ENCODE measurements around the gene NKAP. TPM values are rescaled to one million over a fixed set of nuclear protein-coding genes. Genes with fewer than 3 reads are reported as not detected.

NKAP gene
- total RNA-seq, 2 experiments from 2014 or later, result 6.9 to 11.9 TPM

GRCh38 chrX:119984652-119985051, 41.1 kb upstream of the NKAP start:
- CTCF ChIA-PET (ENCODE audit: unreplicated experiment), result no interaction called here
- no TSS peak for BruUV-seq (replicated peaks)
- TF ChIP-seq EZH2phosphoT487 (IDR thresholded peaks at IDR 0.05; ENCODE audit: borderline replicate concordance, low read depth, low read length) (no peak), CTCF (conservative IDR thresholded peaks at IDR 0.05; ENCODE audit: low read length) (no peak)
- Histone ChIP-seq H3K4me1 (ENCODE audit: insufficient read depth, low read length, poor library complexity, severe bottlenecking) (no peaks in the 10 kb centered on the region), H2AFZ (ENCODE audit: low read length) (no peak overlapping the region), H3K36me3 (ENCODE audit: insufficient read depth, low read length) (no peaks in the 10 kb centered on the region), H3K9me3 (ENCODE audit: low read length) (no peaks in the 10 kb centered on the region), H3K4me3 (ENCODE audit: low read depth, low read length, poor library complexity, severe bottlenecking) (no peak overlapping the region), H3K9me2 (ENCODE audit: insufficient read depth, low read length) (no peaks in the 10 kb centered on the region), H4K20me1 (ENCODE audit: insufficient read depth, low read length) (no peaks in the 10 kb centered on the region), H3K4me2 (ENCODE audit: low read length) (no peak overlapping the region), H3K27ac (ENCODE audit: low read depth, low read length, poor library complexity, severe bottlenecking) (no peak overlapping the region), H3K79me2 (ENCODE audit: insufficient read depth, low read depth, low read length) (no peaks in the 10 kb centered on the region)
- intact Hi-C loops (cut with micrococcal nuclease; ENCODE audit: unreplicated experiment), result loop anchor here (10.0 kb wide), 2 partner anchors 50 to 160 kb away; no protein-coding TSS in a partner anchor
- no peak for DNase-seq (ENCODE audit: low spot score)
- POLR2A ChIA-PET, result no interaction called here

GRCh38 chrX:119983494-119983893, 39.9 kb upstream of the NKAP start:
- Histone ChIP-seq H4K20me1 (ENCODE audit: insufficient read depth, low read length) (no peaks in the 10 kb centered on the region), H3K4me3 (ENCODE audit: low read depth, low read length, poor library complexity, severe bottlenecking) (no peak overlapping the region), H3K9me3 (ENCODE audit: low read length) (no peaks in the 10 kb centered on the region), H3K79me2 (ENCODE audit: insufficient read depth, low read depth, low read length) (no peaks in the 10 kb centered on the region), H3K9me2 (ENCODE audit: insufficient read depth, low read length) (no peaks in the 10 kb centered on the region), H3K36me3 (ENCODE audit: insufficient read depth, low read length) (no peaks in the 10 kb centered on the region), H3K27ac (ENCODE audit: low read depth, low read length, poor library complexity, severe bottlenecking) (no peak overlapping the region), H2AFZ (ENCODE audit: low read length) (no peak overlapping the region), H3K4me1 (ENCODE audit: insufficient read depth, low read length, poor library complexity, severe bottlenecking) (no peaks in the 10 kb centered on the region), H3K4me2 (ENCODE audit: low read length) (no peak overlapping the region)
- TF ChIP-seq CTCF (conservative IDR thresholded peaks at IDR 0.05; ENCODE audit: low read length) (no peak), EZH2phosphoT487 (IDR thresholded peaks at IDR 0.05; ENCODE audit: borderline replicate concordance, low read depth, low read length) (no peak)
- DNase-seq (ENCODE audit: low spot score), result no peak
- ChIA-PET CTCF (ENCODE audit: unreplicated experiment) (no interaction called here), POLR2A (no interaction called here)
- intact Hi-C loops (cut with micrococcal nuclease; ENCODE audit: unreplicated experiment), result loop anchor here (10.0 kb wide), 2 partner anchors 51 to 161 kb away; no protein-coding TSS in a partner anchor
- BruUV-seq (replicated peaks), result no TSS peak

GRCh38 chrX:119982145-119982544, 38.6 kb upstream of the NKAP start:
- POLR2A ChIA-PET, result no interaction called here
- Histone ChIP-seq H3K36me3 (ENCODE audit: insufficient read depth, low read length) (no peaks in the 10 kb centered on the region), H3K79me2 (ENCODE audit: insufficient read depth, low read depth, low read length) (no peaks in the 10 kb centered on the region), H3K4me2 (ENCODE audit: low read length) (no peak overlapping the region), H3K4me1 (ENCODE audit: insufficient read depth, low read length, poor library complexity, severe bottlenecking) (no peaks in the 10 kb centered on the region), H4K20me1 (ENCODE audit: insufficient read depth, low read length) (no peaks in the 10 kb centered on the region), H3K9me3 (ENCODE audit: low read length) (no peaks in the 10 kb centered on the region), H3K4me3 (ENCODE audit: low read depth, low read length, poor library complexity, severe bottlenecking) (no peak overlapping the region), H3K9me2 (ENCODE audit: insufficient read depth, low read length) (no peaks in the 10 kb centered on the region), H3K27ac (ENCODE audit: low read depth, low read length, poor library complexity, severe bottlenecking) (no peak overlapping the region), H2AFZ (ENCODE audit: low read length) (no peak overlapping the region)
- CTCF ChIA-PET (ENCODE audit: unreplicated experiment), result no interaction called here
- TF ChIP-seq EZH2phosphoT487 (IDR thresholded peaks at IDR 0.05; ENCODE audit: borderline replicate concordance, low read depth, low read length) (no peak), CTCF (conservative IDR thresholded peaks at IDR 0.05; ENCODE audit: low read length) (no peak)
- BruUV-seq (replicated peaks), result no TSS peak
- DNase-seq (ENCODE audit: low spot score), result no peak
- intact Hi-C loops (cut with micrococcal nuclease; ENCODE audit: unreplicated experiment), result loop anchor here (10.0 kb wide), 2 partner anchors 53 to 163 kb away; no protein-coding TSS in a partner anchor

All from OCI-LY7 (cell line).